SHP77 treated with DMSO at 0.1 percent for 48 hours (cell line): ENCODE results near the gene FOXK2.
"Not testable (repeated sequence)": the region's sequence is repeated elsewhere in the genome, so short reads cannot be mapped to it uniquely, and the experiment has no call there.

Experiments used
- DNase-seq: peaks from one replicate; lab custom pipeline; 2025; lab: John Stamatoyannopoulos, UW

The FOXK2 gene

GRCh38 chr17:82495844-82496528 is 23.5 kb upstream of the FOXK2 start:
- DNase-seq: peak; percentile 69

GRCh38 chr17:82496529-82497434 is 22.8 kb upstream of the FOXK2 start:
- DNase-seq: peak; percentile 86

- DNase-seq: peak; percentile 28
Measured at GRCh38 chr17:82497483-82498405, 21.8 kb upstream of the FOXK2 start.

- DNase-seq: no peak
Measured at GRCh38 chr17:82502207-82502606, 17.3 kb upstream of the FOXK2 start.

- no peak for DNase-seq
Measured at GRCh38 chr17:82503094-82503727, 16.3 kb upstream of the FOXK2 start.

DNA sequence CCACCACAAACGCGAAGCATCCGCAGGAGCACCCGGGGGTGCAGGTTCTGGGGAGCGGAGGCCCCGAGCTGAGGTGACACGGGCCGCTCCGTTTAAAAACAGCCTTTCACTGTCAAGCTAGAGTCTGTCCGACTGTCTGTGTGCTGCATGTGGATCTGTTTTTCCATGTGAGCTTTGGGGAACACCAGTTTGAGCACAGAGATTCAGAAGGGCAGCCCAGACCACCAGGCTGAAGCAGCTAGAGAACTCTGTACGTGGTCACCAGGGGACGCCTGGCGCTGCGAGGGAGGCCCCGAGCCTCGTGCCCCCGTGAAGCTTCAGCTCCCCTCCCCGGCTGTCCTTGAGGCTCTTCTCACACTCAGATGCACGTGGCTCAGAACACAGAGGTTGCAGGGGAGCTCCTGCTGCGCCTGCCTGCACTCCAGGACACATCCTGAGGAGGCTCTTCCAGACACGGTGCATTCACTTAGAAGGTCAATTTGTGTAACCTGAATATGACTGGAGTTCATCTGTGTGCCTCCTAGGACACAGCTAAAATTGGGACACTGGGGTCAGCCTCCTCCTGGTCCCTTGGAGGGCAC is 15.7 kb upstream of the FOXK2 start:
- DNase-seq: no peak

- no peak for DNase-seq
Measured at GRCh38 chr17:82505296-82505695, 14.2 kb upstream of the FOXK2 start.

DNA sequence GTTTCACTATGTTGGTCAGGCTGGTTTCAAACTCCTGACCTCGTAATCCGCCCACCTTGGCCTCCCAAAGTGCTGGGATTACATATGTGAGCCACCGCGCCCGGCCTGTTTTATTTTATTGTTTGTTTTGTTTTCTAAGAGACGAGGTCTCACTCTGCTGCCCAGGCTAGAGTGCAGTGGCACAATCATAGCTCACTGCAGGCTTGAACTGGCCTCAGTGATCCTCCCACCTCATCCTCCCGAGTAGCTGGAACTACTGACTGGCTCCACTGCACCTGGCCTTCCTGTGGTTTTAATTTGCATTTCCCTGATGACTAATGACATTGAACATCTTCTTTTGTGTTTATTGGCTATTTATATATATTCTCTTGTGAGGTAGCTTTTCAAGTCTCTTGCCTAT is 13.1 kb upstream of the FOXK2 start:
- not testable (repeated sequence) for DNase-seq

GRCh38 chr17:82507631-82508175 is 11.8 kb upstream of the FOXK2 start:
- DNase-seq: no peak

DNA sequence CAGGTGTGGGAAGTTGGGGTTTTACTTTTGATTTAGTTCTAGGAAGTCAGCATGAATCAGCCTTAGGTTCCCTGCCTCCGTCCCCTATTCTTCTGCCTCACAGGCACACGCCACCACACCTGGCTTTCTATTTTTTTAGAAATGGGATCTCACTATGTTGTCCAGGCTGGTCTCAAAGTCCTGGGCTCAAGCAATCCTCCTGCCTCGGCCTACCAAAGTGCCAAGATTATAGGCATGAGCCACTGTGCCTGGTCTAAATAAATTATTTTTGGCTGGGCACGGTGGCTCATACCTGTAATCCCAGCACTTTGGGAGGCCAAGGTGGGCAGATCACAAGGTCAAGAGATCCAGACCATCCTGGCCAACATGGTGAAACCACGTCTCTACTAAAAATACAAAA is 7.9 kb upstream of the FOXK2 start:
- not testable (repeated sequence) for DNase-seq

DNA sequence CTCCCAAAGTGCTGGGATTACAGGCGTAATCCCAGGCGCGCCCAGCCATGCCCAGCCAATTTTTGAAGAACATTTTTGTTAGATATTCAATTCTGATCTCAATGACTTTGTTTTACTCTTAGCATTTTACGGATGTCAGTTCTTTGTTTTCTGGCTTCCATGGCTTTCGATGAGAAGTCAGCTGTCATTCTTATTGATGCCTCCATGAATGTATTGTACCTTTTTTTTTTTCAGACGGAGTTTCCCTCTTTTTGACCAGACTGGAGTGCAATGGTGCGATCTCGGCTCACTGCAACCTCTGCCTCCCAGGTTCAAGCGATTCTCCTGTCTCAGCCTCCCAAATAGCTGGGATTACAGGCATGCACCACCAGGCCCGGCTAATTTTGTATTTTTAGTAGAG is 5.7 kb upstream of the FOXK2 start:
- not testable (repeated sequence) for DNase-seq

GRCh38 chr17:82517230-82517865 is 2.2 kb upstream of the FOXK2 start:
- DNase-seq: no peak

DNA sequence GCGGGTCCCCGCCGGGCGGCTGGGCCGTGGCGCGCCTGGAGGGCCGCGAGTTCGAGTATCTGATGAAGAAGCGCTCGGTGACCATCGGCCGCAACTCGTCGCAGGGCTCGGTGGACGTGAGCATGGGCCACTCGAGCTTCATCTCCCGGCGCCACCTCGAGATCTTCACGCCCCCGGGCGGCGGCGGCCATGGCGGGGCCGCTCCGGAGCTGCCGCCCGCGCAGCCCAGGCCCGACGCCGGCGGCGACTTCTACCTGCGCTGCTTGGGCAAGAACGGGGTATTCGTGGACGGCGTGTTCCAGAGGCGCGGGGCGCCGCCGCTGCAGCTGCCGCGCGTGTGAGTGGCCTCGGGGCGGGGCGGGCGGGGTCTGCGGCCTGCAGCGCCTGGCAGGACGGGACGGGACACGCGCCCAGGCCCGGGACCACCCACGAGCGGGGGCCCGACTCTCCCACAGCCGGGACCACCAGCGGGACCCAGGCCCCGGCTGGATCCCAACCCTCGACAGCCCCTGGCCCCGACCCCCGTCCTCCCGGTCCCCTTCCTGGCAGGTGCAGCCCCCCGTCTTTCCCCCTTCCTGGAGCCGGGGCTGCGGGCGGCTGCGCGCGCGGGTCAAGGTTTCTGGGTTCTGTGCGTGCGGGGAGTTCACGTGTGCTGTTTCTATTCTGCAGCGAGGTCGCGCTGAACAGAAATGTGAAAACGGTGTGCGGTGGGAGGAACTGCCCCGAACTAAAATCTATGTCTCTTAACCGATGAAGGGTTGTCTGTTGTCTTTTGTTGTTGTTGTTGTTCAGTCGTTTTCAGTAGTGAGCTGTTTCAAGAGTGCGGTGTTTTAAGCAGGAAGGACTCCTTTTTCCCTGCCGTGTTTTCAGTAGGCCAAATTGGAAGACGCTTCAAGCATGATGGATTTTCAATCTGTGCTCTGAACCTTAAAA is 705 bp downstream of the FOXK2 start:
- no peak for DNase-seq

GRCh38 chr17:82524540-82524939 is 5.0 kb downstream of the FOXK2 start:
- peak; percentile 9 for DNase-seq

DNA sequence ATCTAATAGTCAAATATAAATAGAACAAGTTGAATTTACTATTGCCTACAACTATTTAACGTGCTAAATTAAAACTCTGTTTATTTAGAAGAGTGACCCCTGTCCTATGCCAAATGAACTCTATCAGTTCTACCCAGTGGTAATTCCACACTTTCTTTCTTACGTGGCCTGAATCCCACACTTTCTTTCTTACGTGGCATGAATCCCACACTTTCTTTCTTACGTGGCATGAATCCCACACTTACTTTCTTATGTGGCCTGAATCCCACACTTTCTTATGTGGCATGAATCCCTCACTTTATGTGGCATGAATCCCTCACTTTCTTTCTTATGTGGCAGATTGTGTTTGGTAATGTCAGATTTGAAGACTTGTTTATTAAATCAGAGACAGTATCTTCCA is 6.2 kb downstream of the FOXK2 start:
- no peak for DNase-seq

DNA sequence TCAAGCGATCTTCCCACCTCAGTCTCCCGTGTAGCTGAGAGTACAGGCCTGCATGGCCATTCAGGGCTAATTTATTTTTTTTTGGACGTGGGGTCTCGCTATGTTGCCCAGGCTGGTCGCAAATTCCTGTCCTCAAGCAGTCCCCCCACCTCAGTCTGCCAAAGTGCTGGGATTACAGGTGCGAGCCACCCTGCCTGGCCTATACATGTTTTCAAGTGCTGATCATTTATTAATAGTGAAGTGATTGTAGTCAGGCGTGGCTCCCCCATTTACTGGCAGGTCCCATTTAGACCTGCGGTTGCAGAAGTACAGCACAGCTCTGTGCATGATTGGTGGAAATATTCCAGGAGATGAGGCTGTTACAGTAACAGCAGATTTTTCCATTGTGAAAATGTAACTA is 8.4 kb downstream of the FOXK2 start:
- DNase-seq: no peak

DNA sequence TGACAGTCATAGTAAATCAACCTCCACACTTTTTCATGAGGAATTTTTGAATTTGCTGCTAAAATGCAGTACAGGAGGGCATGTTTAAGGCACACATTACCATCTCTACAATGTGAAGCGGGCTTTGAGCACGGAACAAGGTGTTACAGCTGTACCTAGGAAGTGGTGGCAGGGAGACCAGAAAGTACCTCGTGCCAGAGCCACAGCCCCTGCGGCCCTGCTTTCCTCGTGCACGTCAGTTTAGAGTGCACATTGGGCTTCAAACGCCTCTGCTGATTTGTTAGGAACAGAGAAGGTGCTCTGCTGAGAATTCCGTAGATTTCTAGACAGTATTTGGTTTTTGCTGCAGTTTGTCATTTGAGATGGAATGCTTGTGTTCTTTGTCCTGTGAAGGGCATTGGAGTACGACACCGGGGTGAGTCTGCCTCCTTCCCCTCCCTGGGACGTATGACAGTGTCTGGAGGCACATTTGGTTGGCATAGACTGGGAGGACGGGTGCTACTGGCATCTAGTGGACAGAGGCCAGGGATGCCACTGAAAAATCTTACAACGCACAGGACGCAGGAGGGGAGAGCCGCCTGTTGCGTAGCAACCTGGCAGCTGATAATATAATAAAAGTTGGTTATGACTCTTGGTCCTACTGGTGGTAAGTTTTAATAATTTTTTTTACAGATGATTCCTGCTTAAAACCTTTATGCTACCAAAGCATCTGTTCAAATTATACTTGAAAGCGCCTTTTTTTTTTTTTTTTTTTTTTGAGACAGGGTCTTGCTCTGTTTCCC is 9.1 kb downstream of the FOXK2 start:
- DNase-seq: peak; percentile 80

- DNase-seq: no peak
Measured at GRCh38 chr17:82529914-82530300, 10.4 kb downstream of the FOXK2 start.

DNA sequence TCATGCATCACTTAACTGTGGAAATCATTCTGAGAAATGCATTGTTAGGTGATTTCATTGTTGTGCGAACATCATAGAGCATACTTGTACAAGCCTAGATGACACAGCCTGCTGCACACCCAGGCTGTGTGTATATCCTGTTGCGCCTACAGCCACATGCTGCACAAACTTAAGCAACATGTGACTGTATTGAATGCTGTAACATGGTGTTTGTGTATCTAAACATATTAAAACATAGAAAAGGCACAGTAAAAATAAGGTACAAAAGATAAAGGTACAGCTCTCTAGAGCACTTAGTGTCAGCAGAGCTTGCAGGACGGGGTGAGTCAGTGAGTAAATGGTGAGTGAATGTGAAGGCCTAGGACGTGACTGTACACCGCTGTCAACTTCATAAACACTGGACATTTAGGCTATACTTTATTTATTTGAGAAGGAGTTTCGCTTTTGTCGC is 11.9 kb downstream of the FOXK2 start:
- no peak for DNase-seq
